ENCODE measurements around the gene TNRC6C.

DNA sequence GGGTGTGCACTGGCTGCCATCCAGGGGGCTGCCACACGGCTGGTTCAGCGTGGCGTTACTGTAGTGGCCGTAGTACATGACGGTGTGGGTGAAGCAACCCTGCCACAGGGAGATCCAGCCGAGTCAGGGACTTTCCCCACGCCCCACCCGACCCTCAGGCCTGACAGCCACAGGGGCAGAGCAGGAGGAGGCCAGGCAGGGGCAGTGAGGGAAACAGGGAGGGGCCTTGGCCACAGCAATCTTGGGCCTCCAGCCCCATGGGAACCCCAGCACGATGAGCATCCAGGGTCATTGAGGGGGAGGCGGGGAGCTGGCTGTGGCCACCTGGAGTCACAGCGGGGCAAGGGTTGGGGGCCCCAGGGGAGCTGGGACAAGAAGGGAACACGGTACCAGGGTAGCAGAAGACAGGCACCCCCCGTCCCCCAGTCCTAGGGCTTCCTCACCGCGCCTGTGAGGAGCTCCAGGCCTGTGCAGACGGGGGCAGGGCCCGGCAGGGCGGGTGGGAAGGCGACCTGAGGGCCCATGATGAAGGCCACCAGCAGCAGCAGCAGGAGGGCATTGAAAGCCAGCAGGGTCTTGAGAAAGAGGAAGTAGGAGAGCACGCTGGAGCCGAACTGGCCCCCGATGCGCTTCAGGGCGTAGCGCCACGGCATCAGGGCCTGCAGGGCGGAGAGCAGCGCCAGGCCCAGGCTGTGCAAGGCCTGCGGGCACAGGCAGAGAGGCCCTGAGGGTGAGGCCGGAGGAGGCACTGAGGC is 165.8 kb downstream of the TNRC6C start:
- TF ChIP-seq GATA2 (IDR thresholded peaks at IDR 0.05; ENCODE audit: low read depth, low read length) (no peak), GATA3 (IDR thresholded peaks at IDR 0.05; ENCODE audit: low read depth, low read length) (no peak)

Data from SH-SY5Y (cell line).